Skeletal muscle satellite cell (primary cell): ENCODE results near the gene NDUFS7.

ENCODE experiments used
- H3K27me3 ChIP-seq: 2 replicates; pipeline ENCODE4 v1.7.0; 2013; ENCODE audit warnings: low read length; ENCODE audit not compliant: control insufficient read depth, insufficient read depth
- H3K36me3 ChIP-seq: 2 replicates; pipeline ENCODE4 v1.7.0; 2013; ENCODE audit warnings: mild to moderate bottlenecking, control low read depth, low read length; ENCODE audit not compliant: insufficient read depth
- H3K4me1 ChIP-seq: 2 replicates; pipeline ENCODE4 v1.7.0; 2013; ENCODE audit warnings: low read length; ENCODE audit not compliant: control insufficient read depth, insufficient read depth
- H3K4me2 ChIP-seq: 2 replicates; pipeline ENCODE4 v1.7.0; 2013; ENCODE audit warnings: mild to moderate bottlenecking, low read length
- H3K4me3 ChIP-seq: 2 replicates; pipeline ENCODE4 v1.7.0; 2013; ENCODE audit warnings: low read length
- H3K9ac ChIP-seq: 2 replicates; pipeline ENCODE4 v1.7.0; 2013; ENCODE audit warnings: mild to moderate bottlenecking, low read depth, low read length, moderate library complexity
- H3K9me3 ChIP-seq: replicated peaks from 2 replicates; pipeline ENCODE4 v1.7.0; 2013; ENCODE audit warnings: mild to moderate bottlenecking, control low read depth, low read length

Gene NDUFS7

GRCh38 chr19:1424192-1424955, 40.7 kb downstream of the NDUFS7 start:
- H3K27me3 ChIP-seq, result no peaks in the 10 kb centered on the region
- no peak overlapping the region for H3K4me3 ChIP-seq
- peaks cover 93% of the 10 kb centered on the region for H3K36me3 ChIP-seq
- H3K4me2 ChIP-seq, result no peak overlapping the region
- peaks cover 10% of the 10 kb centered on the region for H3K4me1 ChIP-seq
- no peak overlapping the region for H3K9ac ChIP-seq
- no peaks in the 10 kb centered on the region for H3K9me3 ChIP-seq

- no peak overlapping the region for H3K4me2 ChIP-seq
- no peaks in the 10 kb centered on the region for H3K9me3 ChIP-seq
- H3K4me3 ChIP-seq, result no peak overlapping the region
- H3K27me3 ChIP-seq, result no peaks in the 10 kb centered on the region
- peaks cover 92% of the 10 kb centered on the region for H3K36me3 ChIP-seq
- no peak overlapping the region for H3K9ac ChIP-seq
- peaks cover 10% of the 10 kb centered on the region for H3K4me1 ChIP-seq
These were observed 41.6 kb downstream of the NDUFS7 start for GRCh38 chr19:1425102-1425837.

- H3K36me3 ChIP-seq, result peaks cover 86% of the 10 kb centered on the region
- H3K4me2 ChIP-seq, result no peak overlapping the region
- no peaks in the 10 kb centered on the region for H3K27me3 ChIP-seq
- H3K9ac ChIP-seq, result no peak overlapping the region
- no peaks in the 10 kb centered on the region for H3K9me3 ChIP-seq
- H3K4me1 ChIP-seq, result peaks cover 10% of the 10 kb centered on the region
- no peak overlapping the region for H3K4me3 ChIP-seq
These were observed 42.2 kb downstream of the NDUFS7 start for GRCh38 chr19:1425902-1426301.

GRCh38 chr19:1426736-1427135, 43.0 kb downstream of the NDUFS7 start:
- Histone ChIP-seq H3K9me3 (no peaks in the 10 kb centered on the region), H3K9ac (no peak overlapping the region), H3K36me3 (peaks cover 82% of the 10 kb centered on the region), H3K4me3 (no peak overlapping the region), H3K27me3 (no peaks in the 10 kb centered on the region), H3K4me1 (peaks cover 6% of the 10 kb centered on the region), H3K4me2 (no peak overlapping the region)

- Histone ChIP-seq H3K4me1 (peaks cover under 1% of the 10 kb centered on the region), H3K4me3 (no peak overlapping the region), H3K9me3 (no peaks in the 10 kb centered on the region), H3K9ac (no peak overlapping the region), H3K27me3 (no peaks in the 10 kb centered on the region), H3K36me3 (peaks cover 82% of the 10 kb centered on the region), H3K4me2 (no peak overlapping the region)
These were observed 43.7 kb downstream of the NDUFS7 start for GRCh38 chr19:1427221-1427920.

DNA sequence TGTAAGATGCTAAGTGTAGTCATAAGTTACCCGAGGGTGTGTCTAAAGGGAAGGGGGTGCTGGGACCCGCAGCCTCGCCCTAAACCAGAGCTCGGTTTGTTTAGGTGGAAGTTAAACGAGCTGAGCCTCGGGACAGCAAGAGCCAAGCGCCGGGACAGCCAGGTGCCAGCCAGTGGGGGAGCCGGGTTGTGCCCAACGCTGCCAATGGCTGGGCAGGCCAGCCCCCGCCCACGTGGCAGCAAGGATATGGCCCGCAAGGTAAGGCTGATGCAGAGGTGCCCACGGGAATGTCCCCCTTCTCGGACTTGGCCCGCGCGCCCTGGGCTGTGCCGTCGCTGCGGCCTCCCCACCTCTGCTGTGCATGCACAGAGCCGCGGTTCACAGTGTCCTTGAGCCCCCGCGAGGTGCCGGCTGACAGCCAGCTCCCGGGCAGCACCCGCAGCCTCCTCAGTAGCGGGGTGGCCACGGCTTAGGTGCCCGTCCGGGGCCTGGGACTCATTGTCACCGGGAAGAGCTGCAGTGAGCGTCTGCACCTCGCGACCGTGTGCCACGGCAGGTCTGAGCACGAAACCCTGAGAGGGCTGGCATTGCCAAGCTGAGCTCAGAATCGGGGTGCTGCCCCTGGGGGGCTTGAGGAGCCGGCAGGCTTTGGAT, 45.2 kb downstream of the NDUFS7 start:
- Histone ChIP-seq H3K36me3 (peaks cover 82% of the 10 kb centered on the region), H3K27me3 (no peaks in the 10 kb centered on the region), H3K4me1 (no peaks in the 10 kb centered on the region), H3K9me3 (no peaks in the 10 kb centered on the region), H3K4me3 (no peak overlapping the region), H3K9ac (no peak overlapping the region), H3K4me2 (no peak overlapping the region)

- peaks cover 84% of the 10 kb centered on the region for H3K36me3 ChIP-seq
- no peak overlapping the region for H3K9ac ChIP-seq
These were observed 46.0 kb downstream of the NDUFS7 start for GRCh38 chr19:1429750-1430149.

DNA sequence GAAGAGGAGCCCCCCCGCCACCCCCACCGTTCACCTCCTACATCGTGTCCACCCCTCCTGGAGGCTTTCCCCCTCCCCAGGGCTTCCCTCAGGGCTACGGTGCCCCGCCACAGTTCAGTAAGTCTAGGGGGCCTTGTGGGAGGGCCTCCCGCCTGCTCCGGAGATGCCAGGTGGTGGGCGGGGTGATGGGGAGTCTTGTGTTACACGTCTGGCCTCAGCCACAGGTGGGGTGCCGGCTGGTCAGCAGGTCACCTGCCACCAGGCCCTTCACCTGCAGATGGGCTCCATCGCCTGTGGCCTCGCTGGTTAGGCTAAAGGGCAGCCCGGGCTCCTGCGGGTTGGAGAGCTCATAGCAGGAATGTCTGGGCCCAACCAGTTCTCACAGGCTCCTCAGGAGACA, 46.5 kb downstream of the NDUFS7 start:
- Histone ChIP-seq H3K4me2 (no peak overlapping the region), H3K9me3 (no peaks in the 10 kb centered on the region), H3K9ac (no peak overlapping the region), H3K36me3 (peaks cover 84% of the 10 kb centered on the region), H3K4me1 (no peaks in the 10 kb centered on the region), H3K27me3 (no peaks in the 10 kb centered on the region), H3K4me3 (no peak overlapping the region)

More at GRCh38 chr19:1429750-1430149, 46.0 kb downstream of the NDUFS7 start:
- Histone ChIP-seq H3K4me2 (no peak overlapping the region), H3K9me3 (no peaks in the 10 kb centered on the region), H3K4me3 (no peak overlapping the region), H3K27me3 (no peaks in the 10 kb centered on the region), H3K4me1 (no peaks in the 10 kb centered on the region)

DNA sequence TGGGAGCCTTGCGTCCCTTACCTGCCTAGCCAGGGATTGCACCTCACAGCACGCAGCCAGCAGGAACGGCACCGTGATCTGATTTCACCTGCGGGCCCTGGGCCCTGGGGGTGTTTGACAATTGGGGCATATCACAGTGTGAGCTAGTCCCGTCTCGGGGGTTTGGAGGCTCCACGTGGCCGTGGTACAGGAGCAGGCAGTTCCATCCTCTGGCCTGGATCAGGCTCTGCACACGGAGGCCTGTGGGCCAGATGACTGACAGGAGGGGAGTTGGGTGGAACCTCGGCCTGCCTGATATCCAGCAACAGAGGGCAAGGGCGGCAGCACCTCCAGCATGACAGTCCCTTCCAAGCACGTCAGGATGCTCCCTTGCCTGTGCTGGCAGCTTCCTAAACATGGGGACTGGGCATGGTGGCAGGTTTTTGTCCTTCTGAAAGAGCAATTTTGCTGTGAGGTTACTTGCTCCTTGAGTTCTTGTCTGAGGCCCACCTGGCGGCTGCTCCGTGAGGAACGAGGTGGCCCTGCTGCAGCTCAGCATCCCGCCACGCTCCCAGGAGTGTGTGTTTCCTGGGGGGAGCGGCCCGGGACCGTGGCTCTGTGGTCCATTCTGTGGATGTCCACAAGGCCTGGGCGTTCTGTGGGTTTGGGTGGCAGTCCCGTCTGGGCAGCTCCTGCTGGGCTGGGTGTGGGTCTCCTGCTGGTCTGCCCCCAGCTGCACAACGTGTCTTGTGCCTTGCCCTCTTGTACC, 48.2 kb downstream of the NDUFS7 start:
- H3K9ac ChIP-seq, result no peak overlapping the region
- no peak overlapping the region for H3K4me2 ChIP-seq
- H3K36me3 ChIP-seq, result peaks cover 78% of the 10 kb centered on the region
- peaks cover 6% of the 10 kb centered on the region for H3K4me1 ChIP-seq
- no peaks in the 10 kb centered on the region for H3K9me3 ChIP-seq
- H3K27me3 ChIP-seq, result no peaks in the 10 kb centered on the region
- H3K4me3 ChIP-seq, result no peak overlapping the region

DNA sequence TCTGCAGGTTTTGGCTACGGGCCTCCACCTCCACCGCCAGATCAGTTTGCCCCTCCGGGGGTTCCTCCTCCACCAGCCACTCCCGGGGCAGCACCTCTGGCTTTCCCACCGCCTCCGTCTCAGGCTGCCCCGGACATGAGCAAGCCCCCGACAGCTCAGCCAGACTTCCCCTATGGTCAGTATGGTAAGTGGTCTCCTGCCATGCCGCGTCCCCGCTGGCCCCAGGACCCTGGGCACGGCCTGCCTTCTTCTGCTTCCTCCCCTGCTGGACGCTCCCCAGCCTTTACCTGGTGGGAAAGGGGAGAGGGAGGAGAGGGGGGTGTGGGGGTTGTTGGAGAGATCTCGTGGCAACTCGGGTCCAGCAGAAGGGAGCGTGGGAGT, 48.8 kb downstream of the NDUFS7 start:
- H3K27me3 ChIP-seq, result no peaks in the 10 kb centered on the region
- no peak overlapping the region for H3K9ac ChIP-seq
- no peak overlapping the region for H3K4me3 ChIP-seq
- H3K4me2 ChIP-seq, result no peak overlapping the region
- H3K36me3 ChIP-seq, result peaks cover 72% of the 10 kb centered on the region
- H3K9me3 ChIP-seq, result no peaks in the 10 kb centered on the region
- H3K4me1 ChIP-seq, result peaks cover 6% of the 10 kb centered on the region
